Activated T-cell treated with anti-CD3 and anti-CD28 coated beads, Interleukin-2, amount 50 U/mL, for 24 hours (primary cell): Measurements from ENCODE around the gene BRCA1.
"Not testable (repeated sequence)": the region's sequence is repeated elsewhere in the genome, so short reads cannot be mapped to it uniquely, and the experiment has no call there.

Source experiments
- DNase-seq: peaks from one replicate; pipeline ENCODE4 v3.0.0-alpha.2; 2020
- H3K27ac Mint-ChIP-seq: 2 replicates; pipeline ENCODE4 v1.8.0; 2020; ENCODE audit warnings: mild to moderate bottlenecking, mixed read lengths
- H3K27me3 Mint-ChIP-seq: 2 replicates; pipeline ENCODE4 v1.8.0; 2020; ENCODE audit warnings: mixed read lengths
- H3K36me3 Mint-ChIP-seq: 2 replicates; pipeline ENCODE4 v1.8.0; 2020; ENCODE audit warnings: low read depth, mixed read lengths
- H3K4me1 Mint-ChIP-seq: 2 replicates; pipeline ENCODE4 v1.8.0; 2020; ENCODE audit warnings: low read depth, mixed read lengths
- H3K4me3 Mint-ChIP-seq: 2 replicates; pipeline ENCODE4 v1.8.0; 2020; ENCODE audit warnings: mild to moderate bottlenecking, moderate library complexity, mixed read lengths
- H3K9me3 Mint-ChIP-seq: 2 replicates; pipeline ENCODE4 v1.8.0; 2020; ENCODE audit warnings: mixed read lengths

Gene BRCA1

GRCh38 chr17:43015579-43015978, 109.6 kb downstream of the BRCA1 start:
- Mint-ChIP-seq H3K9me3 (no peaks in the 10 kb centered on the region), H3K4me1 (peaks cover 28% of the 10 kb centered on the region), H3K36me3 (peaks cover 43% of the 10 kb centered on the region), H3K27ac (no peak overlapping the region), H3K4me3 (no peak overlapping the region), H3K27me3 (no peaks in the 10 kb centered on the region)
- no peak for DNase-seq

- H3K27ac Mint-ChIP-seq, result peak overlapping the region; percentile 39
- H3K36me3 Mint-ChIP-seq, result peaks cover 45% of the 10 kb centered on the region
- no peaks in the 10 kb centered on the region for H3K9me3 Mint-ChIP-seq
- H3K4me1 Mint-ChIP-seq, result peaks cover 30% of the 10 kb centered on the region
- no peaks in the 10 kb centered on the region for H3K27me3 Mint-ChIP-seq
- H3K4me3 Mint-ChIP-seq, result no peak overlapping the region
- DNase-seq, result no peak
Measured at GRCh38 chr17:43014649-43015542, 110.3 kb downstream of the BRCA1 start.

DNA sequence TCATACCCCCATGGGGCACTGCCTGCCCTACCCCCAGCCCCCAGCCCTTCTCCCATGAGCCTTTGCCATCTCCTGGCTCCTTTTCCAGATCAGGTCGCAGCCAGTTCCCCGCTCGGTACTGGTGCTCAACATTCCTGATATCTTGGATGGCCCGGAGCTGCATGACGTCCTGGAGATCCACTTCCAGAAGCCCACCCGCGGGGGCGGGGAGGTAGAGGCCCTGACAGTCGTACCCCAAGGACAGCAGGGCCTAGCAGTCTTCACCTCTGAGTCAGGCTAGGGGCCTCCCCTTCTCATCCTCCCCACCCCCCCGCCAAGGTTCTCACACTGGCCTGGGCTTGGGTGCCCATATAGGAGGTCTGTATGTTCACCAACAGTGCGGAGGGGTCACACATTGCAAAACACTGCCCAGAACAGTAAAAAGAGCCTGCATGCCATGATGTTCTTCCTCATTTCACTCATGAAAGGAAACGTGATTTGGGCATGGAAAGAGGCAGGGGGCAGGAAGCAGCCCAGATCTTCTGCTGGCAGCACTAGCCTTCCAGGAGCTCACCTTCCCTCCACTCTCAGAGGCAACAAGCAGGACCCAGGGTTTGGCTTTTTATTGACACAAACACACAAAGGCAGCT, 111.0 kb downstream of the BRCA1 start:
- Mint-ChIP-seq H3K36me3 (peaks cover 45% of the 10 kb centered on the region), H3K9me3 (no peaks in the 10 kb centered on the region), H3K4me3 (no peak overlapping the region), H3K27me3 (no peaks in the 10 kb centered on the region), H3K27ac (peak overlapping the region; percentile 39), H3K4me1 (peaks cover 23% of the 10 kb centered on the region)
- DNase-seq, result no peak

DNA sequence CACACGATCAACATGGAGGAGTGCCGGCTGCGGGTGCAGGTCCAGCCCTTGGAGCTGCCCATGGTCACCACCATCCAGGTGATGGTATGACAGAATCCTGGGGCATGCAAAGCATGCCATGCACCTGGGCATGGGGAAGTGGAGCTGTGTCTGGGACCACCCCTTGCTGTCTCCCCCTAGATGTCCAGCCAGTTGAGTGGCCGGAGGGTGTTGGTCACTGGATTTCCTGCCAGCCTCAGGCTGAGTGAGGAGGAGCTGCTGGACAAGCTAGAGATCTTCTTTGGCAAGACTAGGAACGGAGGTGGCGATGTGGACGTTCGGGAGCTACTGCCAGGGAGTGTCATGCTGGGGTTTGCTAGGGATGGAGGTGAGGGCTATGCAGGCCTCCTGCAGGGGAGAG, 111.9 kb downstream of the BRCA1 start:
- no peak for DNase-seq
- Mint-ChIP-seq H3K27me3 (no peaks in the 10 kb centered on the region), H3K36me3 (peaks cover 45% of the 10 kb centered on the region), H3K4me3 (no peak overlapping the region), H3K9me3 (no peaks in the 10 kb centered on the region), H3K4me1 (peaks cover 20% of the 10 kb centered on the region), H3K27ac (no peak overlapping the region)

DNA sequence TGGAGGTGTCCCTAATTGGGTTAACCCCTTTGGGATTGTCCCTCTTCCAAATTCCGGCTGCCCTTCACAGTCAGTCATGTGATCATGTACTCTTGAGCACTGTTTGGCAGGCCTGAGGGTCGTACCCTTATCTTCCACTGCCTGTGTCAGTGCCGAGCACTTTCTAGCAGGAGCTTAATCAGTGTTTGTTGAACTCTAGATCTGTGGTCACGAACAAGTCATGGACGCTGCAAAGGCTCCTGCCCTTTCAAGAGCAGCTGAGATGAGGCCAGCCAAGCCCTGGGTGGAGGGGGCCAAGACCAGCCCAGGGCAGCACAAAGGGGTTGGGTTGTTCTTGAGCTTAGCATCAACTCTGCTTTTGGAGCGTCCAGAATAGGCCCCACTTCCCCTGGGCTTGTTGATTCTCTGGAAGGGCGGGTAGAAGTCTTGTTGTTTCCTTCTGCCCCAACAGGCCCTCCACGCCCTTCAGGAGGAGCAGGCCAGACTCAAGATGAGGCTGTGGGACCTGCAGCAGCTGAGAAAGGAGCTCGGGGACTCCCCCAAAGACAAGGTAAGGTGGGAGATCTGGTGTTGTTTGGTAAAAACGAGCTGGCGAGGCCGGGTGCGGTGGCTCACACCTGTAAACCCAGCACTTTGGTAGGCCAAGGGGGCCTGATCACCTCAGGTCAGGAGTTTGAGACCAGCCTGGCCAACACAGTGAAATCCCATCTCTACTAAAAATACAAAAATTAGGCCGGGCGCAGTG, 113.3 kb downstream of the BRCA1 start:
- Mint-ChIP-seq H3K27me3 (no peaks in the 10 kb centered on the region), H3K27ac (peak overlapping the region; percentile 50)

GRCh38 chr17:43010667-43011308, 114.4 kb downstream of the BRCA1 start:
- H3K27ac Mint-ChIP-seq, result peak overlapping the region; percentile 11
- no peaks in the 10 kb centered on the region for H3K9me3 Mint-ChIP-seq
- H3K36me3 Mint-ChIP-seq, result peaks cover 57% of the 10 kb centered on the region
- H3K4me3 Mint-ChIP-seq, result no peak overlapping the region
- H3K4me1 Mint-ChIP-seq, result peaks cover 27% of the 10 kb centered on the region
- DNase-seq, result no peak
- no peaks in the 10 kb centered on the region for H3K27me3 Mint-ChIP-seq

More for the DNA sequence above, 113.3 kb downstream of the BRCA1 start:
- Mint-ChIP-seq H3K9me3 (no peaks in the 10 kb centered on the region), H3K36me3 (peaks cover 49% of the 10 kb centered on the region), H3K4me3 (no peak overlapping the region), H3K4me1 (peaks cover 19% of the 10 kb centered on the region)
- no peak for DNase-seq

DNA sequence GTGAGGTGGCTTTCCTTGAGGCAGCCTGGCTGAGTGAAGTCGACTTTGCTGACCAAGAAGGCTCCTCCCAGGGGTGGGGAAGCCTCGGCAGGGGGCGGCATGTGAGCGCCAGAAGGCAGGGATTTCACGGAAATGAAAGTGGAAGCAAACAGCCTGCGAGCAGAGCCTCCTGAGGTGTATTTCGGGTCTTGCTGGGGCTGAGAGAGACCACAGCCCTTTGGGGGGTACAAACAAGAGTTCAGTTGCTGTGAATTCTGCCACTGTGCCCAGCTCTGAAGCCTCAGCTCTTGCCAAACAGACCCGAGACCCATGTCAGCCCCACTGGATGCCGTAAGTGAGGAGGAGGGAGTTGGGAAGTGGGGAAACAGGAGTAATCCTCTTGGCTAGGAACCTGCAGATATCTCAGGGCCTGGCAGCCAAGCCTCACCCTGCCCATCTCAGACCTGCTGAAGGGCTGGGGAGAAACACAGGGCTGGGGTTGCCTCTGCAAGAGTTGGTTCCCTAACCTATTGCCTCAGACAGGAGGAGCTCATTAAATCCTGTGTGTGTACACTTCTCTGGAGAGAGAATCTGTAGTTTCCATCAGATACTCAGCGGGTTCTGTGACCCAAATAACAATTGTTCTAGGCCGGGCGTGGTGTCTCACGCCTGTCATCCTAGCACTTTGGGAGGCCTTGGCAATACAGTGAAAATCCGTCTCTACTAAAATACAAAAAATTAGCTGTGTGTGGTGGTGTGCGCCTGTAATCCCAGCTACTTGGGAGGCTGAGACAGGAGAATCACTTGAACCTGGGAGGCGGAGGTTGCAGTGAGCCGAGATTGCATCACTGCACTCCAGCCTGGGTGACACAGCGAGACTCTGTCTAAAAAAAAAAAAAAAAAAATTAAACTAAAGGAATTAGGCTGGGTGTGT, 118.3 kb downstream of the BRCA1 start, which contains the start of gene IFI35:
Gene IFI35 (plus strand): TSS at position 146 of the 913 bp plus-strand sequence. CDS start 164 bp downstream, at position 310.
- no peaks in the 10 kb centered on the region for H3K27me3 Mint-ChIP-seq
- peaks cover 58% of the 10 kb centered on the region for H3K36me3 Mint-ChIP-seq
- peak within 1 kb of the TSS; percentile 99 for H3K4me3 Mint-ChIP-seq

DNA sequence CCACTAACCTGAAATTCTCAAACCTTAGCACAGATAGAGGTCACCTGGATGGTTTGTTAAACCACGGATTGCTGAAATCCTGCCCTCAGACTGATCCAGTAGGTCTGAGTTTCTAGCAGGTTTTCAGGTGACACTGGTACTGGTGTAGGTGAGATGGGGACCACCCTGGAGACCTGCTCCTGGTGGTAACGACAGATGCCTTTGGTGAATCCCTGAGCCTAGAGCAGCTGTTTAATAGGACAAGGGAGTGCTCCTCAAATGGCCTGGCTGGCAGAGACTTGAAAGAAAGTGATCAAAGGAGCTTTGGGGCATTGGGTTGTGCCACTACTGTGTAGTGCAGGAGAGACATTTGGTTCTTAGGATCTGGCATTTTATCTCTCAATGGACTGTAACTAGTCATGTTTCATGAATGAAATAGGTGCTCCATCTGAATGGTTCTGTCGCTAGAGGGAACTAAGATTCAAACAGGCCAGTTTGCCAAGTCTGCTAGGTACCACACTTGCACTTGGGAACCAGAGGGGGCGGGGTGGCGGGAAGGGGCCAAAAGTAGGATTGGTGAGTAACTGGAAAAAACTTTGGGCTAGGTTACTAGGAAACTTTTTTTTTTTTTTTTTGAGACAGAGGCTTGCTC, 121.5 kb downstream of the BRCA1 start:
- peak overlapping the region; percentile 100 for H3K27ac Mint-ChIP-seq

More for the DNA sequence above, 118.3 kb downstream of the BRCA1 start, which contains the start of gene IFI35:
- Mint-ChIP-seq H3K9me3 (no peaks in the 10 kb centered on the region), H3K4me1 (peaks cover 49% of the 10 kb centered on the region), H3K27ac (peak within 1 kb of the TSS; percentile 100)
- DNase-seq, result peak; percentile 88

GRCh38 chr17:43000894-43001293, 124.3 kb downstream of the BRCA1 start:
- Mint-ChIP-seq H3K27ac (peak overlapping the region; percentile 100), H3K4me1 (peaks cover 53% of the 10 kb centered on the region), H3K36me3 (peaks cover 73% of the 10 kb centered on the region), H3K4me3 (peak overlapping the region; percentile 60)
- H3K27me3 Mint-ChIP-seq, DNase-seq, H3K9me3 Mint-ChIP-seq: not testable (repeated sequence)

More for the DNA sequence above, 121.5 kb downstream of the BRCA1 start:
- no peak for DNase-seq
- Mint-ChIP-seq H3K36me3 (peaks cover 82% of the 10 kb centered on the region), H3K9me3 (no peaks in the 10 kb centered on the region), H3K4me1 (peaks cover 52% of the 10 kb centered on the region), H3K27me3 (no peaks in the 10 kb centered on the region), H3K4me3 (no peak overlapping the region)

GRCh38 chr17:42999003-42999525, 126.1 kb downstream of the BRCA1 start:
- Mint-ChIP-seq H3K27ac (peak overlapping the region; percentile 100), H3K36me3 (peaks cover 68% of the 10 kb centered on the region)

DNA sequence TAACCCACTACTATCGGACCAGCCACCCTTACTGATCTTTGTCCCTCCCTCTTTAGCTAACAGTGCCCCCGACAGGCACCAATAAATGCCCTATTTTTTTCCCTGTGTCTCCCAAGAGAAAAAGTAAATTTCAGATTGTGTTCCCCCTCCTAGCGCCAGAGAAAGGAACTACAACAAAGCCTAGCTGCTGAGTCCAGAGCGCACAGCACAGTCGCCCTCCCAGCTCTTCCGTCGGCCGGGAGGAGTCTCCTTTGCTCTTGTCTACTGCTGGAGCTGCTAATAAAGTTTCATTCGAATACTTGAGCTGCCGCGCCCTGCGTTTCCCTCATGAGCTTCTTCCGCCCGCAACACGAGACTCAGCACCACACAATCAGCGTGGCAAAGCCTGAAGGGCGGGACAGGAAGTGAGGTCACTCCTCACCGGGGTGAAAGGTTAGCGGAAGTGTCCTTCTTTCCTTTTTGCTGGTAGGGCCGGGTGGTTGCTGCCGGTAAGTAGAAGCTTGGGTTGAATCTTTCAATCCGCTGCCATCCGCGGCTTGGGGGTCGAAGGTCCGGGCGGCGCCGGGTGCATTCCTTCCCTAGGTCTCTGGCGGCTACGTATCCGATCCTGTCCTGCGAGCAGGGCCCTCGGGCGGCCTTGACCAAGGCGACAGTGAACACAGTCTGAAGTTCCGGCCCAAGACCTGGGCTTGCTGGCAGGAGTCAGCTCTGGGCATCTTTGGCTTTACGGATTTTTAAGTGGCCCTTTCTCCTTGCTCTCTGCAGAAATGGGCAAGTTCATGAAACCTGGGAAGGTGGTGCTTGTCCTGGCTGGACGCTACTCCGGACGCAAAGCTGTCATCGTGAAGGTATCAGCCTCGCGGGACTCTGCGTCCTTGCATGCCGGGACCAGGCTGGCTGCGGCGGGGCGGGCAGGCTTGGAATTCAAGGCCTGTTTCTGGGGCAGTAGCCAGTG, 126.9 kb downstream of the BRCA1 start, which contains the start of gene RPL27:
Gene RPL27 (plus strand): TSS at position 436 of the 955 bp plus-strand sequence. CDS start 332 bp downstream, at position 768.
- H3K27ac Mint-ChIP-seq, result peak within 1 kb of the TSS; percentile 100
- peak within 1 kb of the TSS; percentile 98 for H3K4me3 Mint-ChIP-seq
- no peaks in the 10 kb centered on the region for H3K9me3 Mint-ChIP-seq
- H3K36me3 Mint-ChIP-seq, result peaks cover 68% of the 10 kb centered on the region
- H3K4me1 Mint-ChIP-seq, result peaks cover 38% of the 10 kb centered on the region
- no peaks in the 10 kb centered on the region for H3K27me3 Mint-ChIP-seq
- peak; percentile 98 for DNase-seq

More at GRCh38 chr17:42999003-42999525, 126.1 kb downstream of the BRCA1 start:
- no peak for DNase-seq
- H3K4me1 Mint-ChIP-seq, result peaks cover 43% of the 10 kb centered on the region
- peak overlapping the region; percentile 98 for H3K4me3 Mint-ChIP-seq
- no peaks in the 10 kb centered on the region for H3K27me3 Mint-ChIP-seq
- H3K9me3 Mint-ChIP-seq, result no peaks in the 10 kb centered on the region
